Osteocyte (in vitro differentiated cells): ENCODE results near the gene CACNA2D1. TPM values are rescaled to one million over a fixed set of nuclear protein-coding genes. Genes with fewer than 3 reads are reported as not detected.
A peak's percentile ranks its signal among the peaks of the same experiment; 100 is the strongest.

ENCODE experiments used
- DNase-seq: peaks from one replicate; pipeline ENCODE4 v3.0.0; 2021; ENCODE audit warnings: mixed read lengths; ENCODE audit not compliant: unreplicated experiment; ENCODE audit errors: extremely low spot score
- H3K27ac Mint-ChIP-seq: one replicate; pipeline ENCODE4 v1.8.0; 2021; ENCODE audit warnings: mild to moderate bottlenecking, mixed read lengths; ENCODE audit not compliant: unreplicated experiment
- H3K27me3 Mint-ChIP-seq: one replicate; pipeline ENCODE4 v1.8.0; 2021; ENCODE audit warnings: mixed read lengths; ENCODE audit not compliant: unreplicated experiment
- H3K36me3 Mint-ChIP-seq: one replicate; pipeline ENCODE4 v1.8.0; 2021; ENCODE audit warnings: mixed read lengths; ENCODE audit not compliant: unreplicated experiment
- H3K4me1 Mint-ChIP-seq: one replicate; pipeline ENCODE4 v1.8.0; 2021; ENCODE audit warnings: mixed read lengths; ENCODE audit not compliant: unreplicated experiment
- H3K4me3 Mint-ChIP-seq: one replicate; pipeline ENCODE4 v1.8.0; 2021; ENCODE audit warnings: mild to moderate bottlenecking, moderate library complexity, mixed read lengths; ENCODE audit not compliant: unreplicated experiment
- H3K9me3 Mint-ChIP-seq: one replicate; pipeline ENCODE4 v1.8.0; 2021; ENCODE audit warnings: mixed read lengths; ENCODE audit not compliant: unreplicated experiment
- total RNA-seq: library from RNA; stranded (reverse); gene quantifications from 2 replicates; pipeline ENCODE4 v1.2.1, GENCODE V29; 2021
- TF ChIP-seq, protein P1 (sequence below): fragments of 200-600 bp; sonication (generic); IDR thresholded peaks from 2 replicates; pipeline ENCODE4 v1.5.0; 2021; ENCODE audit warnings: antibody characterized with exemption, mild to moderate bottlenecking, moderate library complexity

The CACNA2D1 gene
- total RNA-seq, 1 donor from 2014 or later = 24.3 TPM

DNA sequence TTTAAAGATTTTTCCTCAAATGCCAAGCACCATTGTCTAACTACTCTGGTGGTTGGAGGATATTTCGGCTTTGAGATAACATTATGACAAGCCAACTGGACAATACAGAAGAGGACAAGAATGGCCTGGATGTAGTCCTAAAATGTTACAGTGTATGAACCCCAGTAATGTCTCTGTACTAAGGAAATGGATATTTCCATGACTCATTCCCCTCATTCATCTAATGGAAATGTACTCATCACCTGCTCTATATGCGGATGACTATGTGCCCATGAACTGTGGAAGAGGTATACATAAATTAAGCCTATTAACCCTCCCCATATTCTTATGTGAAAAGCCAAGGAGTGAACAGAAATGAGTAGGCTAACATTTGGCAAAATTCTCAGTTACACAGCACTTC lies 207.9 kb downstream of the CACNA2D1 start:
- Mint-ChIP-seq H3K4me1 (no peaks in the 10 kb centered on the region), H3K27me3 (no peaks in the 10 kb centered on the region), H3K27ac (no peak overlapping the region), H3K4me3 (no peak overlapping the region), H3K9me3 (no peaks in the 10 kb centered on the region), H3K36me3 (no peaks in the 10 kb centered on the region)
- no peak for DNase-seq
- TF ChIP-seq, protein P1, sequence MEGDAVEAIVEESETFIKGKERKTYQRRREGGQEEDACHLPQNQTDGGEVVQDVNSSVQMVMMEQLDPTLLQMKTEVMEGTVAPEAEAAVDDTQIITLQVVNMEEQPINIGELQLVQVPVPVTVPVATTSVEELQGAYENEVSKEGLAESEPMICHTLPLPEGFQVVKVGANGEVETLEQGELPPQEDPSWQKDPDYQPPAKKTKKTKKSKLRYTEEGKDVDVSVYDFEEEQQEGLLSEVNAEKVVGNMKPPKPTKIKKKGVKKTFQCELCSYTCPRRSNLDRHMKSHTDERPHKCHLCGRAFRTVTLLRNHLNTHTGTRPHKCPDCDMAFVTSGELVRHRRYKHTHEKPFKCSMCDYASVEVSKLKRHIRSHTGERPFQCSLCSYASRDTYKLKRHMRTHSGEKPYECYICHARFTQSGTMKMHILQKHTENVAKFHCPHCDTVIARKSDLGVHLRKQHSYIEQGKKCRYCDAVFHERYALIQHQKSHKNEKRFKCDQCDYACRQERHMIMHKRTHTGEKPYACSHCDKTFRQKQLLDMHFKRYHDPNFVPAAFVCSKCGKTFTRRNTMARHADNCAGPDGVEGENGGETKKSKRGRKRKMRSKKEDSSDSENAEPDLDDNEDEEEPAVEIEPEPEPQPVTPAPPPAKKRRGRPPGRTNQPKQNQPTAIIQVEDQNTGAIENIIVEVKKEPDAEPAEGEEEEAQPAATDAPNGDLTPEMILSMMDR = no peak

GRCh38 chr7:82234457-82235049 lies 209.0 kb downstream of the CACNA2D1 start:
- no peak overlapping the region for H3K4me3 Mint-ChIP-seq
- no peaks in the 10 kb centered on the region for H3K27me3 Mint-ChIP-seq
- DNase-seq = no peak
- H3K36me3 Mint-ChIP-seq = no peaks in the 10 kb centered on the region
- H3K9me3 Mint-ChIP-seq = no peaks in the 10 kb centered on the region
- H3K4me1 Mint-ChIP-seq = peaks cover 6% of the 10 kb centered on the region
- TF ChIP-seq, protein P1 = peak; percentile 77
- H3K27ac Mint-ChIP-seq = no peak overlapping the region

DNA sequence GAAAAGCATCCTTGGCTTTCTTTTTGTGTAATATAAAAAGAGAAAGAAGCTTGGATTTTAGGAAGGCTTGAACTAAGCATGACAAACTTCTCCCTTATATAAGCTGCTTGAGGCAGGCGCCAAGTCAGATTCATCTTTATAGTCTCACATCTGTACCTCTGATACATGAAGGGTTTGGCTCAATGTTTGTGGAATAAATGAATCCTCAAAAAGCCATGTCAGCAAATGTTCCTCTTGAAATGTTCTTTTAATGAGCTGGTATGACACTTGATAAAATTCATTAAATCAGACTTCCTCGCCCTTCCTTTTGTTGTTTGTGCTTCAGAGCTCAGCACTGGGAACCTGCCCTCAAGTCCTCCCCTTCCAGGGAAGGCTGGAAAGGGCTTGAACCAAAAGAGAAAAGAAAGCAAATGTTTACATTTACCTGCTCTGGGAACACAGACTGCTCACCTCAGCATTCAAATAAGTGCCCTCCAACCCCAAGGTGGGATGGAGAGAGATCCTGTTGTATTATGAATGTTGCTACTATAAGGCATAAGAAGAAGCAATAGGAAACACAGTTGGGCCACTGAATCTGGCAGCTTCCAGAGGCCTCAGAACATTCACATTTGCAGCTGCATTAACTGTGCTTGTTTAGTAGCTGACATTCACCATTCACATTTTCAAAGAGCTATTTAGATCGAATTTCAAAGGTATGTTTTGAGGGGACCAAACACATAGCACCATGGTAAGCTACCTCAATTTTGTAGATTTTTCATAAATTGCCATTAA lies 212.6 kb downstream of the CACNA2D1 start:
- Mint-ChIP-seq H3K9me3 (no peaks in the 10 kb centered on the region), H3K27me3 (no peaks in the 10 kb centered on the region), H3K4me1 (peaks cover 6% of the 10 kb centered on the region), H3K27ac (no peak overlapping the region), H3K4me3 (no peak overlapping the region), H3K36me3 (no peaks in the 10 kb centered on the region)
- no peak for DNase-seq
- TF ChIP-seq, protein P1 = no peak

DNA sequence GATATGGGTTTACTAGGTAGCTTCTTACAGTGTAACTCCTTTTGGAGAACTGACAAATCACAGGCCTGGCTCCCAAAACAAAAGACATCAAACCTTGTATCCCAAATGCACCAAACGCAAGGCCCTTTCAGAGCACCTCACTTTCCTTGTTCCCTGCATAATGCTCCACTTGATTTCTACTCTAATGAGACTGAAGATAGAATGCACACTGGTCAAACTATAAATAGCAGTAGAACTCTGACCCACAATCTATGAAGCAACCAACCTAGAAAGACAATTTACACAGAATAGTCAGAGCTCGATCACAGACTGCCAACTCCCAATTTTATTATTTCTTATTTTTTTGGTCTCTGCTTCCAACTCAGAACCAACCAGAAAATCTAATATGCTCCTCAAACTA lies 214.4 kb downstream of the CACNA2D1 start:
- H3K27ac Mint-ChIP-seq = no peak overlapping the region
- TF ChIP-seq, protein P1 = no peak
- H3K9me3 Mint-ChIP-seq = no peaks in the 10 kb centered on the region
- no peak for DNase-seq
- H3K4me1 Mint-ChIP-seq = peaks cover 6% of the 10 kb centered on the region
- no peaks in the 10 kb centered on the region for H3K27me3 Mint-ChIP-seq
- H3K36me3 Mint-ChIP-seq = no peaks in the 10 kb centered on the region
- no peak overlapping the region for H3K4me3 Mint-ChIP-seq

GRCh38 chr7:82226191-82226590 lies 217.4 kb downstream of the CACNA2D1 start:
- H3K4me3 Mint-ChIP-seq = no peak overlapping the region
- no peak overlapping the region for H3K27ac Mint-ChIP-seq
- no peak for DNase-seq
- TF ChIP-seq, protein P1 = no peak
- H3K4me1 Mint-ChIP-seq = peaks cover 6% of the 10 kb centered on the region
- no peaks in the 10 kb centered on the region for H3K27me3 Mint-ChIP-seq
- H3K9me3 Mint-ChIP-seq = no peaks in the 10 kb centered on the region
- H3K36me3 Mint-ChIP-seq = no peaks in the 10 kb centered on the region
